GM21723 (cell line): ENCODE measurements around the gene RAD51B.

Source experiments
- ATAC-seq: cut with Tn5 transposase; IDR thresholded peaks from one replicate; pipeline ENCODE4 v1.9.1; 2021; ENCODE audit warnings: mild to moderate bottlenecking, moderate library complexity; ENCODE audit not compliant: unreplicated experiment

The RAD51B gene

GRCh38 chr14:68370057-68370360 is 550.4 kb downstream of the RAD51B start:
- ATAC-seq, result no peak

- ATAC-seq, result no peak
These were observed 552.8 kb downstream of the RAD51B start for GRCh38 chr14:68372368-68372767.

- ATAC-seq, result no peak
These were observed 553.6 kb downstream of the RAD51B start for GRCh38 chr14:68373124-68373646.

- ATAC-seq, result no peak
These were observed 554.4 kb downstream of the RAD51B start for GRCh38 chr14:68373847-68374444.

GRCh38 chr14:68374682-68375081 is 555.1 kb downstream of the RAD51B start:
- ATAC-seq, result no peak

GRCh38 chr14:68375376-68375775 is 555.8 kb downstream of the RAD51B start:
- no peak for ATAC-seq

- ATAC-seq, result no peak
These were observed 556.6 kb downstream of the RAD51B start for GRCh38 chr14:68376067-68376779.

GRCh38 chr14:68377006-68377405 is 557.4 kb downstream of the RAD51B start:
- no peak for ATAC-seq

- ATAC-seq, result no peak
These were observed 557.9 kb downstream of the RAD51B start for GRCh38 chr14:68377459-68377858.

- ATAC-seq, result no peak
These were observed 560.1 kb downstream of the RAD51B start for GRCh38 chr14:68379510-68380328.

GRCh38 chr14:68380329-68380741 is 560.8 kb downstream of the RAD51B start:
- ATAC-seq, result peak; percentile 60

- ATAC-seq, result no peak
These were observed 564.8 kb downstream of the RAD51B start for GRCh38 chr14:68384335-68384734.

GRCh38 chr14:68384881-68385280 is 565.3 kb downstream of the RAD51B start:
- no peak for ATAC-seq

GRCh38 chr14:68386446-68386845 is 566.9 kb downstream of the RAD51B start:
- ATAC-seq, result no peak

- ATAC-seq, result no peak
These were observed 567.6 kb downstream of the RAD51B start for GRCh38 chr14:68386950-68387779.

- no peak for ATAC-seq
These were observed 570.4 kb downstream of the RAD51B start for GRCh38 chr14:68389943-68390342.

GRCh38 chr14:68390741-68391140 is 571.2 kb downstream of the RAD51B start:
- no peak for ATAC-seq

- no peak for ATAC-seq
These were observed 571.9 kb downstream of the RAD51B start for GRCh38 chr14:68391311-68392014.

- ATAC-seq, result no peak
These were observed 573.0 kb downstream of the RAD51B start for GRCh38 chr14:68392393-68393141.

GRCh38 chr14:68393259-68393658 is 573.7 kb downstream of the RAD51B start:
- ATAC-seq, result no peak
